Endothelial cell of umbilical vein (primary cell): ENCODE measurements around the gene LTB4R.

ENCODE experiments used
- CTCF ChIP-seq, 2 donors: IDR thresholded peaks; 1 replicate in 1 of 2; 2 replicates in 1 of 2; pipeline ENCODE4 v1.5.1; 2011; ENCODE audit warnings: low read length in 2 of 2, mild to moderate bottlenecking in 2 of 2, moderate library complexity in 2 of 2, control low read depth in 1 of 2, inconsistent platforms in 1 of 2, low read depth in 1 of 2; ENCODE audit not compliant: insufficient read depth in 1 of 2; ENCODE audit errors: extremely low read depth in 1 of 2
- EZH2 ChIP-seq: IDR thresholded peaks from 2 replicates; pipeline ENCODE4 v1.6.1; 2012; ENCODE audit warnings: borderline replicate concordance, low read depth, mild to moderate bottlenecking, moderate library complexity, low read length, inconsistent platforms; ENCODE audit not compliant: severe bottlenecking
- FOS ChIP-seq: IDR thresholded peaks from 2 replicates; pipeline ENCODE4 v1.6.1; 2011; ENCODE audit warnings: mild to moderate bottlenecking, low read length, moderate library complexity, borderline replicate concordance; ENCODE audit not compliant: insufficient read depth
- JUN ChIP-seq: IDR thresholded peaks from 2 replicates; pipeline ENCODE4 v1.6.1; 2011; ENCODE audit warnings: borderline replicate concordance, low read depth; ENCODE audit not compliant: insufficient read length, insufficient read depth
- POLR2A ChIP-seq: IDR thresholded peaks from 2 replicates; pipeline ENCODE4 v1.6.1; 2012; ENCODE audit warnings: low read depth, mild to moderate bottlenecking, control low read depth, low read length
- POLR2AphosphoS5 ChIP-seq: IDR thresholded peaks from 2 replicates; pipeline ENCODE4 v1.6.1; 2012; ENCODE audit warnings: low read depth, mild to moderate bottlenecking, control low read depth, low read length, moderate library complexity; ENCODE audit not compliant: insufficient read depth
- TF ChIP-seq, protein P1 (sequence below): IDR thresholded peaks from 2 replicates; pipeline ENCODE4 v1.6.1; 2011; ENCODE audit not compliant: insufficient read depth, insufficient read length

GRCh38 chr14:24263848-24264247 lies 47.5 kb upstream of the LTB4R start:
- TF ChIP-seq FOS (no peak), CTCF (IDR thresholded peaks at IDR 0.05; ENCODE audit: extremely low read depth in 1 of 2, insufficient read depth in 1 of 2, low read depth in 1 of 2, low read length in 2 of 2) (no peak), EZH2 (no peak), POLR2A (no peak), POLR2AphosphoS5 (no peak), JUN (no peak)
- TF ChIP-seq, protein P1, sequence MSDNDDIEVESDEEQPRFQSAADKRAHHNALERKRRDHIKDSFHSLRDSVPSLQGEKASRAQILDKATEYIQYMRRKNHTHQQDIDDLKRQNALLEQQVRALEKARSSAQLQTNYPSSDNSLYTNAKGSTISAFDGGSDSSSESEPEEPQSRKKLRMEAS = no peak
